Esophagus muscularis mucosa (tissue), 3 donors: ENCODE data around the gene NUBPL.

Experiments used
- EP300 ChIP-seq: sonication (generic); formaldehyde crosslinking; IDR thresholded peaks from one replicate; pipeline ENCODE4 v1.6.1; 2017; ENCODE audit warnings: antibody characterized with exemption
- TF ChIP-seq, protein P1 (sequence below), 3 experiments: fragments of 200-600 bp in 2 of 3; fragments of 450-650 bp in 1 of 3; sonication (generic) in 2 of 3; IDR thresholded peaks; one replicate each; pipeline ENCODE4 v1.5.1; 2017 to 2019; ENCODE audit warnings: antibody characterized with exemption in 3 of 3, mild to moderate bottlenecking in 2 of 3, moderate library complexity in 1 of 3

DNA sequence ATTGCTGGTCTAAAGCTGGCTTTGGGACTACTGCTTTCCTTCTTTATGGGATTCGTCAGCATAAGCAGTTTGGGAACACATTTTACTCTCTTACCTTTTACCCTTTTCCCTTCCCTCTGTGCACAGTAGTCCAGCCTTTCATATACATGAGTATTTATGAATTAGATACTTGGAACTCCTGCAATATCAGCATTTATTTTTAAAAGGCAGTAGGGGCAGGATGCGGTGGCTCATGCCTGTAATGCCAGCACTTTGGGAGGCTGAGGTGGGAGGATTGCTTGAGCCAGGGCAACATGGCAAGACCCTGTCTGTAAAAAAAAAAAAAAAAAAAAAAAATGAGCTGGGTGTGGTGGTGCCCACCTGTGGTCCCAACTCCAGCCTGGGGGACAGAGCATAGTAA is 3.0 kb downstream of the NUBPL start:
- TF ChIP-seq, protein P1, sequence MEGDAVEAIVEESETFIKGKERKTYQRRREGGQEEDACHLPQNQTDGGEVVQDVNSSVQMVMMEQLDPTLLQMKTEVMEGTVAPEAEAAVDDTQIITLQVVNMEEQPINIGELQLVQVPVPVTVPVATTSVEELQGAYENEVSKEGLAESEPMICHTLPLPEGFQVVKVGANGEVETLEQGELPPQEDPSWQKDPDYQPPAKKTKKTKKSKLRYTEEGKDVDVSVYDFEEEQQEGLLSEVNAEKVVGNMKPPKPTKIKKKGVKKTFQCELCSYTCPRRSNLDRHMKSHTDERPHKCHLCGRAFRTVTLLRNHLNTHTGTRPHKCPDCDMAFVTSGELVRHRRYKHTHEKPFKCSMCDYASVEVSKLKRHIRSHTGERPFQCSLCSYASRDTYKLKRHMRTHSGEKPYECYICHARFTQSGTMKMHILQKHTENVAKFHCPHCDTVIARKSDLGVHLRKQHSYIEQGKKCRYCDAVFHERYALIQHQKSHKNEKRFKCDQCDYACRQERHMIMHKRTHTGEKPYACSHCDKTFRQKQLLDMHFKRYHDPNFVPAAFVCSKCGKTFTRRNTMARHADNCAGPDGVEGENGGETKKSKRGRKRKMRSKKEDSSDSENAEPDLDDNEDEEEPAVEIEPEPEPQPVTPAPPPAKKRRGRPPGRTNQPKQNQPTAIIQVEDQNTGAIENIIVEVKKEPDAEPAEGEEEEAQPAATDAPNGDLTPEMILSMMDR (IDR thresholded peaks at IDR 0.05): no peak
- no peak for TF ChIP-seq EP300
